Large intestine (tissue), 3 donors: ENCODE data around the gene CCDC107. TPM values are rescaled to one million over a fixed set of nuclear protein-coding genes. Genes with fewer than 3 reads are reported as not detected.

Source experiments
- DNase-seq, 2 donors: peaks; one replicate each; pipeline versions ENCODE4 v3.0.0 to v3.0.0-alpha.2; 2013
- H3K27ac ChIP-seq: one replicate; pipeline ENCODE4 v1.5.1; 2013; ENCODE audit warnings: low read length
- H3K27me3 ChIP-seq: 2 replicates; pipeline ENCODE4 v1.6.1; 2013; ENCODE audit warnings: low read length; ENCODE audit not compliant: control insufficient read depth, insufficient read depth
- H3K36me3 ChIP-seq: 2 replicates; pipeline ENCODE4 v1.6.1; 2013; ENCODE audit warnings: low read length; ENCODE audit not compliant: control insufficient read depth, insufficient read depth
- H3K4me1 ChIP-seq: one replicate; pipeline ENCODE4 v1.6.1; 2013; ENCODE audit warnings: low read length; ENCODE audit not compliant: control insufficient read depth, insufficient read depth
- H3K4me3 ChIP-seq: one replicate; pipeline ENCODE4 v1.5.1; 2013; ENCODE audit warnings: low read length
- H3K9me3 ChIP-seq: one replicate; pipeline ENCODE4 v1.6.1; 2013; ENCODE audit warnings: mild to moderate bottlenecking, low read depth, low read length, moderate library complexity; ENCODE audit not compliant: control insufficient read depth
- WGBS: methylation state at CpG from one replicate; pipeline ENCODE4 v1.1.5; 2013; ENCODE audit warnings: low lambda C conversion rate; ENCODE audit not compliant: insufficient coverage; 5-methylcytosine and 5-hydroxymethylcytosine counted together
- polyA plus RNA-seq: library from polyadenylated mRNA; unstranded; fragments of 120-200 nt; gene quantifications from one replicate; pipeline ENCODE4 v1.2.1, GENCODE V29; 2013

The CCDC107 gene
- polyA plus RNA-seq, 1 donor: 17.6 TPM

- Histone ChIP-seq H3K36me3 (peaks cover 38% of the 10 kb centered on the region), H3K27ac (no peak overlapping the region), H3K9me3 (peaks cover 6% of the 10 kb centered on the region), H3K4me3 (no peak overlapping the region), H3K27me3 (no peaks in the 10 kb centered on the region), H3K4me1 (no peaks in the 10 kb centered on the region)
- no peak for DNase-seq
- no CpG with 5 or more reads among the region's 10 CpGs for WGBS
These were observed 24.6 kb downstream of the CCDC107 start for GRCh38 chr9:35682520-35683315.

GRCh38 chr9:35683323-35683722 lies 25.2 kb downstream of the CCDC107 start:
- DNase-seq: no peak
- WGBS: no CpG with 5 or more reads among the region's 2 CpGs
- Histone ChIP-seq H3K4me3 (no peak overlapping the region), H3K9me3 (peaks cover 6% of the 10 kb centered on the region), H3K36me3 (peaks cover 38% of the 10 kb centered on the region), H3K4me1 (peaks cover 2% of the 10 kb centered on the region), H3K27ac (no peak overlapping the region), H3K27me3 (no peaks in the 10 kb centered on the region)

DNA sequence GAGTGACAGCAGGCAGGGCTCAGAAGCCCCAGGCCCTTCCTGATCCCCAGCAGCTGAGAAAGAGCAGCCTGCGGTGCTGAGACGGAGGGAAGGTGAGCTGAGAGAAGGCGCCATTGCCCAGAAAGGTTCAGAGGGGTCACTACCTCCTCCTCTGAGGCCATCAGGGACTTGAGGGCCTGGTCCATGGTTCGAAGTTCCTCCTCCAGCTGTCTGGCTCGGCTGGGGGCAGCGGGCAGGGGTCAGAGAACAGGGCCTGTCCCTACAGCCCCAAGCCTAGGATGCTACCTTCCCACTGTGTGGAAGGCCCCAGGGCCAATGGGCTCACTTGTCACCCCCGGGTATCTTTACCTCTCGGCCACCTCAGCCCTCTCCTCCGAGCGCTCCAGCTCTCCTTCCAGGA lies 26.8 kb downstream of the CCDC107 start:
- no peak overlapping the region for H3K4me3 ChIP-seq
- H3K27ac ChIP-seq: no peak overlapping the region
- peaks cover 38% of the 10 kb centered on the region for H3K36me3 ChIP-seq
- H3K4me1 ChIP-seq: peaks cover 10% of the 10 kb centered on the region
- no peaks in the 10 kb centered on the region for H3K27me3 ChIP-seq
- DNase-seq: no peak
- no CpG with 5 or more reads among the region's 10 CpGs for WGBS
- H3K9me3 ChIP-seq: peaks cover 9% of the 10 kb centered on the region

GRCh38 chr9:35685506-35685905 lies 27.4 kb downstream of the CCDC107 start:
- Histone ChIP-seq H3K27me3 (peaks cover 2% of the 10 kb centered on the region), H3K36me3 (peaks cover 38% of the 10 kb centered on the region), H3K9me3 (peaks cover 9% of the 10 kb centered on the region), H3K27ac (no peak overlapping the region), H3K4me3 (no peak overlapping the region), H3K4me1 (peaks cover 13% of the 10 kb centered on the region)
- no CpG with 5 or more reads among the region's 13 CpGs for WGBS
- DNase-seq: no peak

DNA sequence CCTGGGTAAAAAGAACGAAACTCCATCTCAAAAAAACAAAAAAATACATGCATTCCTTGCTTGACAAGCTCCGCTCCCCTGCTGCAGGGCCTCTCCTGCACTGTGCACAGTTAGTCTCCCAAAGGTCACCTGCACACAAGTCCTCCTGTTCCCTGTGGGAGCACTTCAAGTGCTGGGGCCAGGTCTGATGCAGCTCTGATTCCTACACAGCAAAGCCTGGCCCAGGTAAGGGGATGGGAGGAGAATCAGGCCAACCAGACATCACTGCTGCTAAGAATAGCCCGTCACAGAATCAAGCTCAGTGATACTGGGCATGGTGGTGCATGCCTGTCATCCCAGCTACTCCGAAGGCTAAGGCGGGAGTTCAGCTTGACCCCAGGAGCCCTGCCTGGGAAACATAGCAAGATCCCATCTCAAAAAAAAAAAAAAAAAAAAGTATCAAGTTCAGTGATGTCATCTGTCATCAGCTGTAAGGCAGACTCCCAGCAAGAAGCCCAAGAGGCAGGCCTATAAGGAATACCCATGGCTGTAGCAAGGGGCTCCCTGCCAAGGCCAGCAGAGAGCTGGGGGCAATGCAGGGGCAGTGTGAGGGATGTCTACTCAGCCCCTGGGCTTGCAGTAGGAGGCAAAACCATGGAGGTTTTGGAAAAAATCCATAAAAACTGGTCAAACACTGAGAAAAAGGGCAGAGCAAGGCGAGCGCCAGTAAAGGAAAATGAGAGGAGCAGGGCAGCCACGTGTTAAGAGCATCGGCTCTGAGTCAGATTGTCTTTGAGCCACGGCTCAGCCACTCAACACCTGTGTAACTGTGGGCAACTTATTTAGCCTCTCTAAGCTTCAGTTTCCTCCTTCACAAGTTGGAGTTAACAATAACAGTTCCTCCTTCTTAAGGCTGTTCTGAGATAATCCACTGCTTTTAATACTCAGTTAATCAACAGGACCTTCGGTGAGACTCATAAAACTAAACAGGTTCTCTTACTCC lies 28.4 kb downstream of the CCDC107 start:
- peak overlapping the region; percentile 13 for H3K4me3 ChIP-seq
- WGBS: 100% methylated on average over 1 of the region's 11 CpGs
- peaks cover 38% of the 10 kb centered on the region for H3K36me3 ChIP-seq
- no peak for DNase-seq
- peaks cover 9% of the 10 kb centered on the region for H3K9me3 ChIP-seq
- H3K27me3 ChIP-seq: peaks cover 2% of the 10 kb centered on the region
- H3K4me1 ChIP-seq: peaks cover 17% of the 10 kb centered on the region
- no peak overlapping the region for H3K27ac ChIP-seq

- WGBS: no CpG with 5 or more reads among the region's 2 CpGs
- no peak for DNase-seq
- Histone ChIP-seq H3K9me3 (peaks cover 9% of the 10 kb centered on the region), H3K27me3 (peaks cover 2% of the 10 kb centered on the region), H3K4me3 (peak overlapping the region; percentile 3), H3K27ac (peak overlapping the region; percentile 8), H3K4me1 (peaks cover 17% of the 10 kb centered on the region), H3K36me3 (peaks cover 33% of the 10 kb centered on the region)
These were observed 29.2 kb downstream of the CCDC107 start for GRCh38 chr9:35687306-35687705.

DNA sequence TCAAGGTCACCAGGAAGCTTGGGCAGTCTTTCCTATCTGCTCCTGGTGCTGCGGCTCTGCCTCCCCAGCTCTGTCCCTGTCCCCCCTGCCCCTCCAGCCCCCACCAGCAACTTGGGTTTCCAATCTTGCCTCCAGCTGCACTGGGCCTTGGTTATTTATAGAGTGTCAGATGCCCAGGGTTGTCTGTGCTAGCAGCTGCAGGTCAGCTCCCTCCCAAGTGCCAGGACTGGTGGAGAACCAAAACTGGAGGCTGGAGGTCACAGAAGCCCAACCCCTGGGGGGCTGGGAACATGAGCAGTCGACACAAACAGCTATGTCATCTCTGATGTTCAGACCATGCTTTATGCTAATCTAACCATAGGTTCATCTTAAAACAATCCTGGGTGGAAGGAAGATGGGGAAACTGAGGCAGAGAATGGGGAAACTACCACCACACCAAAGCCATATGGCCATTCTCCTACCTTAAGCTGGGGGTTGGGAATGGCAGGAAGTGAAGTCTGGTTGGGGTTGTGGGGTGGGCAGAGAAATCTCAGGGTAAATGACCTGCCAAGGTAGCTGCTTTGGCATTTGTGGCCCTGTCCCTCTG lies 30.0 kb downstream of the CCDC107 start:
- H3K36me3 ChIP-seq: peaks cover 26% of the 10 kb centered on the region
- H3K4me1 ChIP-seq: peaks cover 17% of the 10 kb centered on the region
- peaks cover 2% of the 10 kb centered on the region for H3K27me3 ChIP-seq
- peak overlapping the region; percentile 78 for H3K4me3 ChIP-seq
- peaks cover 9% of the 10 kb centered on the region for H3K9me3 ChIP-seq
- peak overlapping the region; percentile 34 for H3K27ac ChIP-seq
- DNase-seq: no peak
- WGBS: no CpG with 5 or more reads among the region's 2 CpGs

DNA sequence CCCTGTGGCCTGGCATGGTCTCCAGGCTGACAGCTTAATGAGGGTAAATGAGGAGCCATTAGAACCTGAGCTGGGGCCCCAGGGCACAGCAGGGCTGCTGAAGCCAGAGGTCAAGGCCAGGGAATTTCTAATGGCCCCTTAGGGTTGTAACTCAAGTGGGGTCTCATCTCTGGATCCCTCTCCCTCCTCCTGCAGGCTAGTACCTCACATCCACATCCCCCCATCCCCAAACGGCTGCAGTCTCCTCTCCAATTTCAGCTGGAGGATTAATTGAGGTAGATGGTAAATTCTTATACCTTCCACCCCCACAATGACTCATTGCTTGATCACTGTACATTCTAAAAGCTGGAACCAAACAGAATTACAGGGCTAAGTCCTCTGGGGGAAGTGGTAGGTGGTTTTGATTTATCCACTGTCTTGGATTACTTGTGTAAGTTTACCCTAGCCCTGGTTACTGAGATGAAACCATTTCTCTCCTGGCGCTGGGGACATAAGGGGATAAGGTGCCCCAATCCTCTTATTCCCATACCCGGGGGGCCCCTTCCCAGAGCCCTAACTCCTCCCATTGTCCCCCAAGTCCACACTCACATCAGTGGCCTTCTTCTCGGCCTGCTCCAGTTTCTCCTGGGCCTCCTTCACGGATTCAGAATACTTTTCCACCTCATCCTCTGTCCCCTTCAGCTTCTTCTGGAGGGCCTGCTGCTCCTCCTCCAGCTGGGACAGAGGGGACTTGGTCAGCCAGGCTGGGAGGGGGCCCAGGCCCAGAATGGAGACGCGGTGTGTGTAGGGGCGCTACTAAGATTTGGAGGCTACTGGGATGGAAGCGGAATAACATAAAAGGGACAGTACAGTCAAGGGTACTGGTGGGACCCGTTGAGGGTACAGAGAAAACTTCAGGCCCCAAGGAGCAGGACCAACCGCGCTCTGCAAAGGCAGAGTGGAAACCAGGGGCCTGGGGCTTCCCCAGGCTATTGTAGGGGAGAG lies 30.8 kb downstream of the CCDC107 start:
- peak in 1 of 2 donors; percentile 32 for DNase-seq
- Histone ChIP-seq H3K4me3 (peak overlapping the region; percentile 78), H3K27me3 (peaks cover 2% of the 10 kb centered on the region), H3K27ac (peak overlapping the region; percentile 64), H3K4me1 (peaks cover 17% of the 10 kb centered on the region), H3K9me3 (peaks cover 9% of the 10 kb centered on the region), H3K36me3 (peaks cover 19% of the 10 kb centered on the region)
- 60% methylated on average over 1 of the region's 12 CpGs for WGBS

GRCh38 chr9:35689542-35690293 lies 31.6 kb downstream of the CCDC107 start, which contains the start of gene TPM2:
TPM2 (minus strand) TSS chr9:35689925; CDS start chr9:35689817, 108 bp downstream.
- H3K27ac ChIP-seq: peak within 1 kb of the TSS; percentile 86
- DNase-seq: peak; percentile 42 to 64
- peaks cover 13% of the 10 kb centered on the region for H3K36me3 ChIP-seq
- no CpG with 5 or more reads among the region's 61 CpGs for WGBS
- H3K9me3 ChIP-seq: peaks cover 9% of the 10 kb centered on the region
- H3K27me3 ChIP-seq: peaks cover 2% of the 10 kb centered on the region
- peaks cover 17% of the 10 kb centered on the region for H3K4me1 ChIP-seq
- H3K4me3 ChIP-seq: peak within 1 kb of the TSS; percentile 78
